Right renal cortex interstitium (tissue), 3 donors: ENCODE measurements around the gene RSU1. TPM values are rescaled to one million over a fixed set of nuclear protein-coding genes. Genes with fewer than 3 reads are reported as not detected.
"Not testable (repeated sequence)": the region's sequence is repeated elsewhere in the genome, so short reads cannot be mapped to it uniquely, and the experiment has no call there.

Experiments used
- DNase-seq, 3 donors: peaks; one replicate each; pipeline ENCODE4 v3.0.0-alpha.2; 2013; ENCODE audit warnings: low read depth in 3 of 3, low spot score in 2 of 3
- polyA plus RNA-seq, 3 donors: library from polyadenylated mRNA; unstranded; fragments of 120-200 nt; gene quantifications; one replicate each; pipeline ENCODE4 v1.2.1, GENCODE V29; 2013; ENCODE audit not compliant: insufficient read length in 3 of 3

Gene RSU1
- 10 to 100 TPM; 73.3 to 82.1 (median 78.7) TPM for polyA plus RNA-seq

- peak; percentile 98 to 99 (median 99) for DNase-seq
Measured at GRCh38 chr10:16817125-16818019, at the start of gene RSU1. Gene RSU1 (minus strand): TSS chr10:16817424. CDS start chr10:16817081, 343 bp downstream.

GRCh38 chr10:16866541-16867275 is 49.5 kb upstream of the RSU1 start:
- DNase-seq = no peak

GRCh38 chr10:16865766-16866165 is 48.5 kb upstream of the RSU1 start:
- DNase-seq = no peak

GRCh38 chr10:16863766-16864165 is 46.5 kb upstream of the RSU1 start:
- no peak for DNase-seq

- DNase-seq = no peak
Measured at GRCh38 chr10:16857419-16857818, 40.2 kb upstream of the RSU1 start.

- DNase-seq = no peak
Measured at GRCh38 chr10:16856567-16856966, 39.3 kb upstream of the RSU1 start.

- no peak for DNase-seq
Measured at GRCh38 chr10:16856092-16856491, 38.9 kb upstream of the RSU1 start.

GRCh38 chr10:16854623-16855022 is 37.4 kb upstream of the RSU1 start:
- no peak for DNase-seq

- DNase-seq = no peak
Measured at GRCh38 chr10:16853809-16854208, 36.6 kb upstream of the RSU1 start.

GRCh38 chr10:16853201-16853600 is 36.0 kb upstream of the RSU1 start:
- no peak for DNase-seq

- no peak for DNase-seq
Measured at GRCh38 chr10:16852624-16853023, 35.4 kb upstream of the RSU1 start.

- no peak for DNase-seq
Measured at GRCh38 chr10:16848562-16849154, 31.4 kb upstream of the RSU1 start.

GRCh38 chr10:16847644-16848043 is 30.4 kb upstream of the RSU1 start:
- DNase-seq = no peak

- no peak for DNase-seq
Measured at GRCh38 chr10:16845248-16845647, 28.0 kb upstream of the RSU1 start.

- DNase-seq = peak in 1 of 3 donors; percentile 48
Measured at GRCh38 chr10:16843252-16843870, 26.1 kb upstream of the RSU1 start.

GRCh38 chr10:16835228-16835627 is 18.0 kb upstream of the RSU1 start:
- DNase-seq = no peak

GRCh38 chr10:16832351-16833080 is 15.3 kb upstream of the RSU1 start:
- no peak for DNase-seq

- DNase-seq = no peak
Measured at GRCh38 chr10:16828701-16829175, 11.5 kb upstream of the RSU1 start.

- DNase-seq = peak in 2 of 3 donors; percentile 34 to 50
Measured at GRCh38 chr10:16828114-16828568, 10.9 kb upstream of the RSU1 start.

GRCh38 chr10:16827474-16827873 is 10.2 kb upstream of the RSU1 start:
- not testable (repeated sequence) for DNase-seq
